CD14-positive monocyte (primary cell): ENCODE data around the gene MAX. TPM values are rescaled to one million over a fixed set of nuclear protein-coding genes. Genes with fewer than 3 reads are reported as not detected.
A peak's percentile ranks its signal among the peaks of the same experiment; 100 is the strongest.

Experiments
- DNase-seq, 3 donors: peaks; one replicate each; pipeline ENCODE4 v3.0.0-alpha.2; 2011 to 2022
- H2AFZ ChIP-seq: 2 replicates; pipeline ENCODE4 v1.6.0; 2012; ENCODE audit warnings: mild to moderate bottlenecking, low read depth, low read length, inconsistent platforms; ENCODE audit not compliant: insufficient read depth, poor library complexity, severe bottlenecking
- H3K27ac ChIP-seq, 2 donors: 1 replicate in 1 of 2; 2 replicates in 1 of 2; pipeline ENCODE4 v1.5.1; 2012 to 2013; ENCODE audit warnings: low read length in 2 of 2, control low read depth in 1 of 2, inconsistent platforms in 1 of 2, low read depth in 1 of 2, mild to moderate bottlenecking in 1 of 2
- H3K27me3 ChIP-seq, 2 donors: one replicate each; pipeline versions ENCODE4 v1.6.0 to v1.6.1; 2011 to 2013; ENCODE audit warnings: low read length in 2 of 2; ENCODE audit not compliant: control insufficient read depth in 2 of 2, insufficient read depth in 2 of 2
- H3K36me3 ChIP-seq, 2 donors: replicated peaks in 1 of 2; 1 replicate in 1 of 2; 2 replicates in 1 of 2; pipeline versions ENCODE4 v1.5.1 to v1.6.1; 2012 to 2013; ENCODE audit warnings: low read length in 2 of 2, control low read depth in 1 of 2, inconsistent platforms in 1 of 2, mild to moderate bottlenecking in 1 of 2; ENCODE audit not compliant: insufficient read depth in 2 of 2, control insufficient read depth in 1 of 2
- H3K4me1 ChIP-seq, 2 donors: 1 replicate in 1 of 2; 2 replicates in 1 of 2; pipeline versions ENCODE4 v1.5.1 to v1.6.1; 2012 to 2013; ENCODE audit warnings: low read length in 2 of 2, control low read depth in 1 of 2, inconsistent platforms in 1 of 2, mild to moderate bottlenecking in 1 of 2, moderate library complexity in 1 of 2; ENCODE audit not compliant: insufficient read depth in 2 of 2, control insufficient read depth in 1 of 2
- H3K4me2 ChIP-seq: replicated peaks from 2 replicates; pipeline ENCODE3; 2012; ENCODE audit warnings: low read length, moderate library complexity, mild to moderate bottlenecking; ENCODE audit not compliant: poor library complexity, severe bottlenecking; ENCODE audit errors: extremely low read depth
- H3K4me3 ChIP-seq, 3 experiments: fragments of 200-600 bp in 1 of 3; sonication (generic) in 1 of 3; replicated peaks in 1 of 3; 1 replicate in 2 of 3; 2 replicates in 1 of 3; pipeline ENCODE4 v1.5.1; 2011 to 2013; ENCODE audit warnings: low read length in 3 of 3, mild to moderate bottlenecking in 3 of 3, control low read depth in 2 of 3, low read depth in 2 of 3, inconsistent platforms in 1 of 3, moderate library complexity in 1 of 3
- H3K79me2 ChIP-seq: 2 replicates; pipeline ENCODE4 v1.6.0; 2012; ENCODE audit warnings: mild to moderate bottlenecking, control low read depth, inconsistent platforms, low read length, moderate library complexity; ENCODE audit not compliant: insufficient read depth
- H3K9ac ChIP-seq: 2 replicates; pipeline ENCODE4 v1.6.0; 2017; ENCODE audit warnings: low read length, mild to moderate bottlenecking; ENCODE audit not compliant: insufficient read depth, poor library complexity, severe bottlenecking
- H3K9me3 ChIP-seq, 2 donors: replicated peaks in 1 of 2; 1 replicate in 1 of 2; 2 replicates in 1 of 2; pipeline versions ENCODE4 v1.5.1 to v1.6.1; 2012 to 2013; ENCODE audit warnings: low read length in 2 of 2, control low read depth in 1 of 2; ENCODE audit not compliant: control insufficient read depth in 1 of 2, insufficient read depth in 1 of 2
- H4K20me1 ChIP-seq: 2 replicates; pipeline ENCODE4 v1.6.0; 2012; ENCODE audit warnings: mild to moderate bottlenecking, low read length, control low read depth, moderate library complexity; ENCODE audit not compliant: insufficient read depth
- H3K27ac Mint-ChIP-seq, 7 donors: one replicate each; pipeline ENCODE4 v1.8.0; 2020; ENCODE audit warnings: mild to moderate bottlenecking in 7 of 7, mixed read lengths in 7 of 7, moderate library complexity in 6 of 7, inconsistent platforms in 2 of 7
- H3K27me3 Mint-ChIP-seq, 3 donors: one replicate each; pipeline ENCODE4 v1.8.0; 2021 to 2022; ENCODE audit warnings: low read depth in 3 of 3, mild to moderate bottlenecking in 3 of 3, mixed read lengths in 3 of 3, moderate library complexity in 3 of 3, inconsistent platforms in 1 of 3
- H3K36me3 Mint-ChIP-seq, 2 donors: one replicate each; pipeline ENCODE4 v1.8.0; 2020; ENCODE audit warnings: mixed read lengths in 2 of 2, inconsistent platforms in 1 of 2, mild to moderate bottlenecking in 1 of 2
- H3K4me1 Mint-ChIP-seq: one replicate; pipeline ENCODE4 v1.8.0; 2020; ENCODE audit warnings: mild to moderate bottlenecking, mixed read lengths
- H3K4me3 Mint-ChIP-seq, 2 donors: one replicate each; pipeline ENCODE4 v1.8.0; 2020; ENCODE audit warnings: mild to moderate bottlenecking in 2 of 2, mixed read lengths in 2 of 2, moderate library complexity in 1 of 2
- H3K9me3 Mint-ChIP-seq, 7 donors: one replicate each; pipeline ENCODE4 v1.8.0; 2020 to 2022; ENCODE audit warnings: mixed read lengths in 7 of 7, mild to moderate bottlenecking in 6 of 7, moderate library complexity in 6 of 7, inconsistent platforms in 2 of 7
- CTCF ChIP-seq: fragments of 200-600 bp; IDR thresholded peaks from one replicate; pipeline ENCODE4 v1.8.0; 2022; ENCODE audit warnings: antibody characterized with exemption, mild to moderate bottlenecking
- WGBS: methylation state at CpG from one replicate; pipeline ENCODE4 v1.1.5; 2013; ENCODE audit warnings: missing lambda C conversion rate; ENCODE audit not compliant: insufficient coverage; 5-methylcytosine and 5-hydroxymethylcytosine counted together
- intact Hi-C, 2 donors: fragments of 100-400 bp; cut with micrococcal nuclease; formaldehyde crosslinking; loops; one replicate each; pipeline versions ENCODE4 v1.15.0 to v1.15.1; 2023
- polyA plus RNA-seq, 3 donors: library from polyadenylated mRNA; depleted of rRNA in 1 of 3; unstranded in 2 of 3; stranded (reverse) in 1 of 3; fragments of 300-500 nt in 2 of 3; fragments of >200 nt in 1 of 3; fragmentation: Illumina TruSeq in 2 of 3; gene quantifications; 1 replicate in 2 of 3; 2 replicates in 1 of 3; pipeline ENCODE4 v1.2.3, GENCODE V29; 2012 to 2021

MAX gene
- polyA plus RNA-seq, 3 donors, result 78.2 to 87.0 (median 81.5) TPM

- H3K9me3 ChIP-seq, result no peaks in the 10 kb centered on the region
- H3K4me1 Mint-ChIP-seq, result peaks cover 41% of the 10 kb centered on the region
These were observed 481 bp downstream of the MAX start for GRCh38 chr14:65101631-65102440.

More at GRCh38 chr14:65101631-65102440, 481 bp downstream of the MAX start:
- Histone ChIP-seq H3K9ac (peak overlapping the region; percentile 98), H3K27me3 (no peaks in the 10 kb centered on the region), H3K79me2 (peaks cover 53% of the 10 kb centered on the region), H2AFZ (peak overlapping the region; percentile 78), H4K20me1 (peaks cover 17% of the 10 kb centered on the region), H3K27ac (peak overlapping the region; percentile 92 to 97), H3K4me1 (peaks cover 41 to 50% of the 10 kb centered on the region in 2 donors), H3K4me3 (peak overlapping the region; percentile 88 to 94 (median 89)), H3K4me2 (peak overlapping the region; percentile 87), H3K36me3 (peaks cover 9 to 10% of the 10 kb centered on the region in 2 donors)
- no peak for TF ChIP-seq CTCF
- intact Hi-C loops, result loop anchor here (5.0 to 10.0 kb wide), 4 partner anchors 60 to 187 kb away; partner anchors contain the start of genes CHURC1 (in 2 of the 2) and FNTB (in 2 of the 2)
- WGBS, result 0% methylated on average over 29 of the region's 66 CpGs
- Mint-ChIP-seq H3K27ac (peak overlapping the region; percentile 93 to 99 (median 97)), H3K27me3 (no peaks in the 10 kb centered on the region), H3K9me3 (peaks cover 0 to 3% (median 0%) of the 10 kb centered on the region in 7 donors), H3K4me3 (peak overlapping the region; percentile 99), H3K36me3 (peaks cover 9 to 21% of the 10 kb centered on the region in 2 donors)
- no peak for DNase-seq
